Measurements from ENCODE around the gene RRP1.

- TF ChIP-seq, protein P1, sequence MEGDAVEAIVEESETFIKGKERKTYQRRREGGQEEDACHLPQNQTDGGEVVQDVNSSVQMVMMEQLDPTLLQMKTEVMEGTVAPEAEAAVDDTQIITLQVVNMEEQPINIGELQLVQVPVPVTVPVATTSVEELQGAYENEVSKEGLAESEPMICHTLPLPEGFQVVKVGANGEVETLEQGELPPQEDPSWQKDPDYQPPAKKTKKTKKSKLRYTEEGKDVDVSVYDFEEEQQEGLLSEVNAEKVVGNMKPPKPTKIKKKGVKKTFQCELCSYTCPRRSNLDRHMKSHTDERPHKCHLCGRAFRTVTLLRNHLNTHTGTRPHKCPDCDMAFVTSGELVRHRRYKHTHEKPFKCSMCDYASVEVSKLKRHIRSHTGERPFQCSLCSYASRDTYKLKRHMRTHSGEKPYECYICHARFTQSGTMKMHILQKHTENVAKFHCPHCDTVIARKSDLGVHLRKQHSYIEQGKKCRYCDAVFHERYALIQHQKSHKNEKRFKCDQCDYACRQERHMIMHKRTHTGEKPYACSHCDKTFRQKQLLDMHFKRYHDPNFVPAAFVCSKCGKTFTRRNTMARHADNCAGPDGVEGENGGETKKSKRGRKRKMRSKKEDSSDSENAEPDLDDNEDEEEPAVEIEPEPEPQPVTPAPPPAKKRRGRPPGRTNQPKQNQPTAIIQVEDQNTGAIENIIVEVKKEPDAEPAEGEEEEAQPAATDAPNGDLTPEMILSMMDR (IDR thresholded peaks at IDR 0.05) = no peak
- TF ChIP-seq POLR2A (IDR thresholded peaks at IDR 0.05) = no peak
Measured at GRCh38 chr21:43829575-43830119, 40.3 kb downstream of the RRP1 start.

All from tibial nerve (tissue), 3 donors.